ENCODE data around the gene ENKUR. TPM values are rescaled to one million over a fixed set of nuclear protein-coding genes. Genes with fewer than 3 reads are reported as not detected.

The ENKUR gene
- total RNA-seq, 1 experiment from 2014 or later = not detected

DNA sequence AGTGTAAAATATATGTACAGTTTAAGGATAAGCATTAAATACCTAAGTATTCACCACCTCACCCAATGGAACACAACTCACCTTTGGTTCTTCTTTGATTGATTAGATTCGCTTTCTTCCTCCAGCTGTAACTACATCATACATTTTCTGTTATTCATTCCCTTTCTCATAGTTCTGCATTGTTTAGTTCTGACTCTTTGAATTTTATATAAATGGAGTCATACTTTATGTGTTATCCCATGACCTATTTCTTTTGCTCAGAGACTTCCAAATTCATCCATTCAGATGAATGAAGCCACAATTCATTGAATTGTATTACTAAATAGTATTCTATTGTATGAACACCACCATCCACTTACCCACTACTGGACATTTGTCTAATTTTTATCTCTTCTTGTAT, 12.8 kb upstream of the ENKUR start:
- Histone ChIP-seq H3K27me3 (ENCODE audit: low read length) (no peaks in the 10 kb centered on the region), H3K9me2 (replicated peaks; ENCODE audit: low read length) (no peaks in the 10 kb centered on the region), H3K4me3 (ENCODE audit: low read length) (no peak overlapping the region), H3K36me3 (ENCODE audit: low read depth, low read length) (no peaks in the 10 kb centered on the region), H3K4me2 (ENCODE audit: low read length) (no peak overlapping the region), H3K79me2 (ENCODE audit: low read length) (no peaks in the 10 kb centered on the region), H3K9ac (ENCODE audit: low read length) (no peak overlapping the region), H3K27ac (ENCODE audit: low read length) (no peak overlapping the region), H4K20me1 (ENCODE audit: low read length) (no peaks in the 10 kb centered on the region), H3K4me1 (ENCODE audit: insufficient read depth, low read length) (no peaks in the 10 kb centered on the region), H2AFZ (ENCODE audit: low read length) (no peak overlapping the region), H3F3A (ENCODE audit: low read length, unreplicated experiment) (no peaks in the 10 kb centered on the region), H3K9me3 (ENCODE audit: low read length) (no peaks in the 10 kb centered on the region)
- DNase-seq = peak; percentile 20
- no peak for ATAC-seq
- intact Hi-C loops (cut with micrococcal nuclease) = loop anchor here (10.0 kb wide), 1 partner anchor 196 kb away; no protein-coding TSS in a partner anchor
- BruUV-seq (replicated peaks) = no TSS peak
- TF ChIP-seq EZH2phosphoT487 (IDR thresholded peaks at IDR 0.05; ENCODE audit: borderline replicate concordance, low read length) = no peak
- no peak for TF ChIP-seq EZH2 (IDR thresholded peaks at IDR 0.05; ENCODE audit: low read length, unreplicated experiment)
- TF ChIP-seq, protein P1, sequence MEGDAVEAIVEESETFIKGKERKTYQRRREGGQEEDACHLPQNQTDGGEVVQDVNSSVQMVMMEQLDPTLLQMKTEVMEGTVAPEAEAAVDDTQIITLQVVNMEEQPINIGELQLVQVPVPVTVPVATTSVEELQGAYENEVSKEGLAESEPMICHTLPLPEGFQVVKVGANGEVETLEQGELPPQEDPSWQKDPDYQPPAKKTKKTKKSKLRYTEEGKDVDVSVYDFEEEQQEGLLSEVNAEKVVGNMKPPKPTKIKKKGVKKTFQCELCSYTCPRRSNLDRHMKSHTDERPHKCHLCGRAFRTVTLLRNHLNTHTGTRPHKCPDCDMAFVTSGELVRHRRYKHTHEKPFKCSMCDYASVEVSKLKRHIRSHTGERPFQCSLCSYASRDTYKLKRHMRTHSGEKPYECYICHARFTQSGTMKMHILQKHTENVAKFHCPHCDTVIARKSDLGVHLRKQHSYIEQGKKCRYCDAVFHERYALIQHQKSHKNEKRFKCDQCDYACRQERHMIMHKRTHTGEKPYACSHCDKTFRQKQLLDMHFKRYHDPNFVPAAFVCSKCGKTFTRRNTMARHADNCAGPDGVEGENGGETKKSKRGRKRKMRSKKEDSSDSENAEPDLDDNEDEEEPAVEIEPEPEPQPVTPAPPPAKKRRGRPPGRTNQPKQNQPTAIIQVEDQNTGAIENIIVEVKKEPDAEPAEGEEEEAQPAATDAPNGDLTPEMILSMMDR (conservative IDR thresholded peaks at IDR 0.05; ENCODE audit: low read depth, low read length) = no peak
- POLR2A ChIA-PET (ENCODE audit: unreplicated experiment) = interaction anchor here (0.7 kb wide), 1 partner anchor 1063 kb away, joined by 3 read pairs; no protein-coding TSS in a partner anchor
- CTCF ChIA-PET = no interaction called here

DNA sequence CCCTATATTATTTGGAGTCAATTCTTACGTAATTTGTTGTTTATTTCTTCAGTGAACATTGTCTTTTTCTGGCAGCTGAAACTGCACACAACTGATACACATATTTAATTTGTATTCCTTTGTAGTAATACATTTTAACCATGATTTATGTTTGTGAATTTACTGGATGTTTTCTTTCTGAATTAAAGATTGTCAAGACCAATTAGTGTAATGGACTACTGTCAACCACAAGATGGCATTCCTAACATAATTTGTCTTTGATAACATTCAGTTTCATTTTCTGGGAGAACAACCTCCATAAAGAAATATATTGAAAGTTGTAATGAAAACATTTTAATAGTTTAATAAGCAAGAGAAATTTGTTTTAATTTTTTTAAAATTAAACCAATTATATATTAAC, 10.5 kb upstream of the ENKUR start:
- CTCF ChIA-PET = no interaction called here
- ATAC-seq (no peak), DNase-seq (peak; percentile 18)

DNA sequence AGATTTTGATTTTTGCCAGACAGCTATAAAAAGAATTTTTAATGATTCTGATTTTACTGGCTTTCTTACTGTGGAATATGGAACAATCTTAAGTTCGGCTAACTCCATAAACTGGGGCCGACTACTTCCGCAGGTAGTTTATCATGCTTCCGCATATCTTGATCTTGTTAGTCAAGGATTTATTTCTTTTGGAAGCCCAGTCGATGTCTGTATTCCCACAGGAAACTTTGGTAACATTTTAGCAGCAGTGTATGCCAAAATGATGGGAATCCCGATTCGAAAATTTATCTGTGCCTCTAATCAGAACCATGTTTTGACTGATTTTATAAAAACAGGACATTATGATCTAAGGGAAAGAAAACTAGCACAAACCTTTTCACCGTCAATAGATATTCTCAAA, 8.6 kb upstream of the ENKUR start:
- POLR2A ChIA-PET (ENCODE audit: unreplicated experiment) = interaction anchor here (0.6 kb wide), 2 partner anchors 8 to 35 kb away, joined by 3 to 4 read pairs; partner anchors contain the start of gene THNSL1
- no peak for TF ChIP-seq EZH2phosphoT487 (IDR thresholded peaks at IDR 0.05; ENCODE audit: borderline replicate concordance, low read length)
- TF ChIP-seq, protein P1 (conservative IDR thresholded peaks at IDR 0.05; ENCODE audit: low read depth, low read length) = no peak
- no peak for TF ChIP-seq EZH2 (IDR thresholded peaks at IDR 0.05; ENCODE audit: low read length, unreplicated experiment)
- no peak for DNase-seq
- Histone ChIP-seq H3K79me2 (ENCODE audit: low read length) (no peaks in the 10 kb centered on the region), H3F3A (ENCODE audit: low read length, unreplicated experiment) (no peaks in the 10 kb centered on the region), H3K9me3 (ENCODE audit: low read length) (no peaks in the 10 kb centered on the region), H3K4me2 (ENCODE audit: low read length) (no peak overlapping the region), H2AFZ (ENCODE audit: low read length) (no peak overlapping the region), H3K9ac (ENCODE audit: low read length) (no peak overlapping the region), H3K27ac (ENCODE audit: low read length) (no peak overlapping the region), H4K20me1 (ENCODE audit: low read length) (no peaks in the 10 kb centered on the region), H3K9me2 (replicated peaks; ENCODE audit: low read length) (no peaks in the 10 kb centered on the region), H3K36me3 (ENCODE audit: low read depth, low read length) (no peaks in the 10 kb centered on the region), H3K4me1 (ENCODE audit: insufficient read depth, low read length) (no peaks in the 10 kb centered on the region), H3K4me3 (ENCODE audit: low read length) (no peak overlapping the region), H3K27me3 (ENCODE audit: low read length) (no peaks in the 10 kb centered on the region)
- no TSS peak for BruUV-seq (replicated peaks)
- CTCF ChIA-PET = no interaction called here
- intact Hi-C loops (cut with micrococcal nuclease) = loop anchor here (10.0 kb wide), 1 partner anchor 200 kb away; no protein-coding TSS in a partner anchor
- ATAC-seq = no peak

More for the DNA sequence above, 10.5 kb upstream of the ENKUR start:
- H3F3A ChIP-seq (ENCODE audit: low read length, unreplicated experiment) = no peaks in the 10 kb centered on the region
- no peaks in the 10 kb centered on the region for H3K9me2 ChIP-seq (replicated peaks; ENCODE audit: low read length)
- H3K4me1 ChIP-seq (ENCODE audit: insufficient read depth, low read length) = no peaks in the 10 kb centered on the region
- no peak overlapping the region for H3K4me2 ChIP-seq (ENCODE audit: low read length)
- no peak overlapping the region for H3K27ac ChIP-seq (ENCODE audit: low read length)
- BruUV-seq (replicated peaks) = no TSS peak
- no peaks in the 10 kb centered on the region for H3K27me3 ChIP-seq (ENCODE audit: low read length)
- H4K20me1 ChIP-seq (ENCODE audit: low read length) = no peaks in the 10 kb centered on the region
- POLR2A ChIA-PET (ENCODE audit: unreplicated experiment) = no interaction called here
- H3K79me2 ChIP-seq (ENCODE audit: low read length) = no peaks in the 10 kb centered on the region
- no peak overlapping the region for H3K9ac ChIP-seq (ENCODE audit: low read length)
- no peak overlapping the region for H3K4me3 ChIP-seq (ENCODE audit: low read length)
- no peaks in the 10 kb centered on the region for H3K9me3 ChIP-seq (ENCODE audit: low read length)
- no peaks in the 10 kb centered on the region for H3K36me3 ChIP-seq (ENCODE audit: low read depth, low read length)
- no peak overlapping the region for H2AFZ ChIP-seq (ENCODE audit: low read length)
- no peak for TF ChIP-seq EZH2 (IDR thresholded peaks at IDR 0.05; ENCODE audit: low read length, unreplicated experiment)
- TF ChIP-seq, protein P1 (conservative IDR thresholded peaks at IDR 0.05; ENCODE audit: low read depth, low read length) = peak; percentile 44; the same call in 1 of the 2 replicates
- no peak for TF ChIP-seq EZH2phosphoT487 (IDR thresholded peaks at IDR 0.05; ENCODE audit: borderline replicate concordance, low read length)
- intact Hi-C loops (cut with micrococcal nuclease) = loop anchor here (1.0 to 10.0 kb wide), 2 partner anchors 55 to 198 kb away; no protein-coding TSS in a partner anchor

All from PC-3 (cell line).